ENCODE results near the gene TMEM156. TPM values are rescaled to one million over a fixed set of nuclear protein-coding genes. Genes with fewer than 3 reads are reported as not detected.

Gene TMEM156
- under 0.01 TPM for total RNA-seq

DNA sequence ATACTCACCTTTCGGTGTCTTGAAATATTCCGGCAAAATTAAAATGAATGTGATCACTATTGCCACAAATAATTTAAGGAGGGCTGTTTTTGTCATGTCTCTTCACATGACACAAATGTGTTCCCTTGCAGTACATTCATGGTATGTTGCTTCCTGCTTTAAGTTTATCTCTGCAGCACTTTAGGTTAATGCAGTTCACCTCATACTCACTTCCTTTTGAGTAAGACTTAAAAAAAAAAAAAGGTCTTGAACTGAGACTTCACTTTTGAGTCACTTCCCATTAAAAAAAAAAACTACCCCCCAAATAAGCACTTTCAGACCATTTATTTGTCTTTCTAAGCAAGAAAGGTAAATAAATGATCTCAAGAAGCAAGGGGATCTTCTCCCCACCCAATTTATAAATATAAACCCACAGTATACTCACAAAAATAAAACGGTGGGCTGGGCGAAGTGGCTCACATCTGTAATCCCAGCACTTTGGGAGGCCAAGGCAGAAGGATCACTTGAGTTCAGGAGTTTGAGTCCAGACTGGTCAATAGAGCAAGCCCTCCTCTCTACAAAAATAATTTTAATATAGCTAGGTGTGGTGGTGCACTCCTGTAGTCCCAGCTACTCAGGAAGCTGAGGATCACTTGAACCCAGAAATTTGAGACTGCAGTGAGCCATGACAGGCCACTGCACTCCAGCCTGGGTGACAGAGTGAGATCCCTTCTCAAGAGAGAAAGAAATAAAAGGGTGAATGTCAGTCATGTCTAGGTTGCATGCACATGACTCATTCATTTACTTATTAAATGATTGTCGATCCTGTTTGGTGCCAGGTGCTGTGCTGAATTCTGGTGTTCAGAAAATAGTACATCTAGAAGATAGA is at the start of gene TMEM156:
TMEM156 (minus strand) TSS at position 192 of the 868 bp plus-strand sequence; CDS start at position 96, 96 bp downstream.
- Histone ChIP-seq H3K27me3 (ENCODE audit: control insufficient read depth in 3 of 3, insufficient read depth in 3 of 3, low read length in 3 of 3) (no peaks in the 10 kb centered on the region), H3K9ac (ENCODE audit: low read depth in 1 of 3, low read length in 3 of 3) (no peak within 1 kb of the TSS), H3K36me3 (ENCODE audit: control insufficient read depth in 3 of 3, insufficient read depth in 3 of 3, low read length in 3 of 3) (no peaks in the 10 kb centered on the region), H3K27ac (ENCODE audit: low read depth, low read length) (no peak within 1 kb of the TSS), H3K4me1 (ENCODE audit: control insufficient read depth in 3 of 3, insufficient read depth in 3 of 3, low read length in 3 of 3) (no peaks in the 10 kb centered on the region), H3K4me3 (ENCODE audit: low read length in 3 of 3) (no peak within 1 kb of the TSS), H3K9me3 (ENCODE audit: control insufficient read depth in 3 of 3, low read length in 3 of 3) (no peaks in the 10 kb centered on the region)

- H3K27ac ChIP-seq (ENCODE audit: low read depth, low read length) = no peak overlapping the region
- H3K4me3 ChIP-seq (ENCODE audit: low read length in 3 of 3) = no peak overlapping the region
- H3K9me3 ChIP-seq (ENCODE audit: control insufficient read depth in 3 of 3, low read length in 3 of 3) = no peaks in the 10 kb centered on the region
- H3K27me3 ChIP-seq (ENCODE audit: control insufficient read depth in 3 of 3, insufficient read depth in 3 of 3, low read length in 3 of 3) = no peaks in the 10 kb centered on the region
- H3K36me3 ChIP-seq (ENCODE audit: control insufficient read depth in 3 of 3, insufficient read depth in 3 of 3, low read length in 3 of 3) = peaks cover 0 to 5% (median 5%) of the 10 kb centered on the region in 3 donors
- H3K4me1 ChIP-seq (ENCODE audit: control insufficient read depth in 3 of 3, insufficient read depth in 3 of 3, low read length in 3 of 3) = no peaks in the 10 kb centered on the region
- no peak overlapping the region for H3K9ac ChIP-seq (ENCODE audit: low read depth in 1 of 3, low read length in 3 of 3)
These were observed 46.6 kb upstream of the TMEM156 start for GRCh38 chr4:39078829-39079228.

DNA sequence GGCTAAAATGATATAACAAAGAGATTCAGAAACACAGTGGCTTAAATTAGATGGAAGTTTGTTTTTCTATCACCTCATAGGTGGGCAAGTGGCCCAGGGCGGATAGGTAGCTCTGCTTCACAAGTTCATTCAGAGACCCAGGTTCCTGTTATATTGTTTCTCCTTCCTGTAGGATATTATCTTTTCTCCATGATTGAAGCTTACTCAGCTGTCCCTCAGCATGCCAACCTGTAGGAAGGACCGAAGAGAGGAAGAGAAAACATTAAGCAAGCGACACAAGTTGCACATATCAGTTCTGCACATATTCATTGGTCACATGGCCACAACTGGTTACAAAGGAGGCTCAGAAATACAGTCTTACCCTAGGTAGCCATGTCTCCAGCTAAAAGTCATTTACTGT is 36.7 kb upstream of the TMEM156 start:
- no peak overlapping the region for H3K9ac ChIP-seq (ENCODE audit: low read depth in 1 of 3, low read length in 3 of 3)
- H3K9me3 ChIP-seq (ENCODE audit: control insufficient read depth in 3 of 3, low read length in 3 of 3) = no peaks in the 10 kb centered on the region
- no peak overlapping the region for H3K27ac ChIP-seq (ENCODE audit: low read depth, low read length)
- H3K4me1 ChIP-seq (ENCODE audit: control insufficient read depth in 3 of 3, insufficient read depth in 3 of 3, low read length in 3 of 3) = no peaks in the 10 kb centered on the region
- no peak overlapping the region for H3K4me3 ChIP-seq (ENCODE audit: low read length in 3 of 3)
- H3K36me3 ChIP-seq (ENCODE audit: control insufficient read depth in 3 of 3, insufficient read depth in 3 of 3, low read length in 3 of 3) = no peaks in the 10 kb centered on the region
- H3K27me3 ChIP-seq (ENCODE audit: control insufficient read depth in 3 of 3, insufficient read depth in 3 of 3, low read length in 3 of 3) = no peaks in the 10 kb centered on the region

GRCh38 chr4:39067451-39067850 is 35.2 kb upstream of the TMEM156 start:
- Histone ChIP-seq H3K27me3 (ENCODE audit: control insufficient read depth in 3 of 3, insufficient read depth in 3 of 3, low read length in 3 of 3) (no peaks in the 10 kb centered on the region), H3K4me1 (ENCODE audit: control insufficient read depth in 3 of 3, insufficient read depth in 3 of 3, low read length in 3 of 3) (no peaks in the 10 kb centered on the region), H3K9ac (ENCODE audit: low read depth in 1 of 3, low read length in 3 of 3) (no peak overlapping the region), H3K27ac (ENCODE audit: low read depth, low read length) (no peak overlapping the region), H3K9me3 (ENCODE audit: control insufficient read depth in 3 of 3, low read length in 3 of 3) (no peaks in the 10 kb centered on the region), H3K36me3 (ENCODE audit: control insufficient read depth in 3 of 3, insufficient read depth in 3 of 3, low read length in 3 of 3) (no peaks in the 10 kb centered on the region), H3K4me3 (ENCODE audit: low read length in 3 of 3) (no peak overlapping the region)

DNA sequence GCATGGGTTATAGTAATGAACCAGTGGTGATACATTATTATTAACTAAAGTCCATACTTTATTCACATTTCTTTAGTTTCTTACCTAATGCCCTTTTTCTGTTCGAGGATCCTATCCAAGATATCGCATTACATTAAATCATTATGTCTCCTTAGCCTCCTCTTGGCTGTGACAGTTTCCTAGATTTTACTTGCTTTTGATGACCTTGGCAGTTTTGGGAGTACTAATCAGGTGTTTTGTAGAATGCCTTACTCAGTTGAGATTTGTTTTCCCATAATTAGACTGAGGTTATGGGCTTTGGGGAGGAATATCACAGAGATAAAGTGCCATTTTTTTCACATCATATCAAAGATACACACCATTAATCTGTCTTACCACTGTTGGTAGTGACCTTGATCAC is 34.8 kb upstream of the TMEM156 start:
- no peaks in the 10 kb centered on the region for H3K9me3 ChIP-seq (ENCODE audit: control insufficient read depth in 3 of 3, low read length in 3 of 3)
- no peak overlapping the region for H3K27ac ChIP-seq (ENCODE audit: low read depth, low read length)
- no peaks in the 10 kb centered on the region for H3K27me3 ChIP-seq (ENCODE audit: control insufficient read depth in 3 of 3, insufficient read depth in 3 of 3, low read length in 3 of 3)
- H3K9ac ChIP-seq (ENCODE audit: low read depth in 1 of 3, low read length in 3 of 3) = no peak overlapping the region
- no peaks in the 10 kb centered on the region for H3K36me3 ChIP-seq (ENCODE audit: control insufficient read depth in 3 of 3, insufficient read depth in 3 of 3, low read length in 3 of 3)
- H3K4me1 ChIP-seq (ENCODE audit: control insufficient read depth in 3 of 3, insufficient read depth in 3 of 3, low read length in 3 of 3) = no peaks in the 10 kb centered on the region
- no peak overlapping the region for H3K4me3 ChIP-seq (ENCODE audit: low read length in 3 of 3)

DNA sequence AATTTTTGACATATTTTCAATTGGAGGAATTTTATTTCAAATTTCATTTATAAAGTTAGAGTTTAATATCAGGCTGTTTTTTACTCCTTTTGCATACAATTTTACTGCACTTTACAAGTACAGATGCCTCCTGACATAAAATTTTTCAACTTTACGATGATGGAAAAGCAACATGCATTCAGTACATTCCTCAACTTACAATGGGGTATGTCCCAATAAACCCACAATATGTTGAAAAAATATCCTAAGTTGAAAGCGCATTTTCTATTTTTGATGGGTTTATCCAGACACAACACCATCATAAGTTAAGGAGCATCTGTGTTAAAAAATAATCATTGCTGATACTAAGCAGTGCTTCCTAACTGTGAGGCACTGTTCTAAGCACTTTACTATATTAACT is 34.2 kb upstream of the TMEM156 start:
- Histone ChIP-seq H3K27me3 (ENCODE audit: control insufficient read depth in 3 of 3, insufficient read depth in 3 of 3, low read length in 3 of 3) (no peaks in the 10 kb centered on the region), H3K9ac (ENCODE audit: low read depth in 1 of 3, low read length in 3 of 3) (no peak overlapping the region), H3K36me3 (ENCODE audit: control insufficient read depth in 3 of 3, insufficient read depth in 3 of 3, low read length in 3 of 3) (no peaks in the 10 kb centered on the region), H3K9me3 (ENCODE audit: control insufficient read depth in 3 of 3, low read length in 3 of 3) (no peaks in the 10 kb centered on the region), H3K4me1 (ENCODE audit: control insufficient read depth in 3 of 3, insufficient read depth in 3 of 3, low read length in 3 of 3) (no peaks in the 10 kb centered on the region), H3K4me3 (ENCODE audit: low read length in 3 of 3) (no peak overlapping the region), H3K27ac (ENCODE audit: low read depth, low read length) (no peak overlapping the region)

DNA sequence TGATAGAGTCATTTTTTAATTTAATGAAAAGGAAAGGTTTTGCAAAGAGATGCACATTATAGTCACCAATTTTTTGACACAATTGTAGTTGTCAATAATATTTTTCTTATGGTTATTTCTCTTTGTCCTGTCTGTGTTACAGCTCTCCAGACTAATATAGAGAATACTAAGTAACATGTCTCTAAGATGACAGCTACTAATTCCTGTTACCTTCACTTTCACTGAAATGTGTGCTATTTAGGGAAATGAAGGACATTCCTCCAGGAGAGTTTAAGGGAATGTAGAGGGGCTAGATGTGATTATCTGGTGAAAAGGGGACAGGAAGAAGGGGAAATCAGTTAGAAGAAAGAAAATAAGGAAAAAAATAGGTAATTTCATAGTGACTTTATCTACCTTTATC is 31.2 kb upstream of the TMEM156 start:
- Histone ChIP-seq H3K36me3 (ENCODE audit: control insufficient read depth in 3 of 3, insufficient read depth in 3 of 3, low read length in 3 of 3) (no peaks in the 10 kb centered on the region), H3K9ac (ENCODE audit: low read depth in 1 of 3, low read length in 3 of 3) (no peak overlapping the region), H3K4me1 (ENCODE audit: control insufficient read depth in 3 of 3, insufficient read depth in 3 of 3, low read length in 3 of 3) (no peaks in the 10 kb centered on the region), H3K4me3 (ENCODE audit: low read length in 3 of 3) (no peak overlapping the region), H3K9me3 (ENCODE audit: control insufficient read depth in 3 of 3, low read length in 3 of 3) (no peaks in the 10 kb centered on the region), H3K27ac (ENCODE audit: low read depth, low read length) (no peak overlapping the region), H3K27me3 (ENCODE audit: control insufficient read depth in 3 of 3, insufficient read depth in 3 of 3, low read length in 3 of 3) (no peaks in the 10 kb centered on the region)

- H3K36me3 ChIP-seq (ENCODE audit: control insufficient read depth in 3 of 3, insufficient read depth in 3 of 3, low read length in 3 of 3) = no peaks in the 10 kb centered on the region
- no peaks in the 10 kb centered on the region for H3K27me3 ChIP-seq (ENCODE audit: control insufficient read depth in 3 of 3, insufficient read depth in 3 of 3, low read length in 3 of 3)
- H3K4me3 ChIP-seq (ENCODE audit: low read length in 3 of 3) = no peak overlapping the region
- H3K9ac ChIP-seq (ENCODE audit: low read depth in 1 of 3, low read length in 3 of 3) = no peak overlapping the region
- no peaks in the 10 kb centered on the region for H3K4me1 ChIP-seq (ENCODE audit: control insufficient read depth in 3 of 3, insufficient read depth in 3 of 3, low read length in 3 of 3)
- H3K27ac ChIP-seq (ENCODE audit: low read depth, low read length) = no peak overlapping the region
- no peaks in the 10 kb centered on the region for H3K9me3 ChIP-seq (ENCODE audit: control insufficient read depth in 3 of 3, low read length in 3 of 3)
These were observed 30.5 kb upstream of the TMEM156 start for GRCh38 chr4:39062770-39063097.

GRCh38 chr4:39062094-39062769 is 30.0 kb upstream of the TMEM156 start, which contains the start of gene KLHL5:
Gene KLHL5 (plus strand): TSS chr4:39062232. CDS start chr4:39062653, 421 bp downstream.
- Histone ChIP-seq H3K9ac (ENCODE audit: low read depth in 1 of 3, low read length in 3 of 3) (no peak within 1 kb of the TSS), H3K36me3 (ENCODE audit: control insufficient read depth in 3 of 3, insufficient read depth in 3 of 3, low read length in 3 of 3) (no peaks in the 10 kb centered on the region)

GRCh38 chr4:39061457-39061856 is 29.2 kb upstream of the TMEM156 start:
- H3K27ac ChIP-seq (ENCODE audit: low read depth, low read length) = no peak overlapping the region
- no peaks in the 10 kb centered on the region for H3K4me1 ChIP-seq (ENCODE audit: control insufficient read depth in 3 of 3, insufficient read depth in 3 of 3, low read length in 3 of 3)
- H3K9me3 ChIP-seq (ENCODE audit: control insufficient read depth in 3 of 3, low read length in 3 of 3) = no peaks in the 10 kb centered on the region
- no peaks in the 10 kb centered on the region for H3K27me3 ChIP-seq (ENCODE audit: control insufficient read depth in 3 of 3, insufficient read depth in 3 of 3, low read length in 3 of 3)
- no peak overlapping the region for H3K4me3 ChIP-seq (ENCODE audit: low read length in 3 of 3)
- no peaks in the 10 kb centered on the region for H3K36me3 ChIP-seq (ENCODE audit: control insufficient read depth in 3 of 3, insufficient read depth in 3 of 3, low read length in 3 of 3)
- H3K9ac ChIP-seq (ENCODE audit: low read depth in 1 of 3, low read length in 3 of 3) = no peak overlapping the region

More at GRCh38 chr4:39062094-39062769, 30.0 kb upstream of the TMEM156 start, which contains the start of gene KLHL5:
- Histone ChIP-seq H3K9me3 (ENCODE audit: control insufficient read depth in 3 of 3, low read length in 3 of 3) (no peaks in the 10 kb centered on the region), H3K4me1 (ENCODE audit: control insufficient read depth in 3 of 3, insufficient read depth in 3 of 3, low read length in 3 of 3) (no peaks in the 10 kb centered on the region), H3K27me3 (ENCODE audit: control insufficient read depth in 3 of 3, insufficient read depth in 3 of 3, low read length in 3 of 3) (no peaks in the 10 kb centered on the region), H3K27ac (ENCODE audit: low read depth, low read length) (no peak within 1 kb of the TSS), H3K4me3 (ENCODE audit: low read length in 3 of 3) (no peak within 1 kb of the TSS)

Measured in skeletal muscle tissue (tissue), 4 donors.